ENCODE results near the gene ADNP. TPM values are rescaled to one million over a fixed set of nuclear protein-coding genes. Genes with fewer than 3 reads are reported as not detected.

ADNP gene
- total and polyA plus RNA-seq, 10 of the 15 experiments (the other 5 are each of a cell fraction or from before 2014, with no cell fraction given), result 23.0 to 74.4 (median 34.9) TPM

- TF ChIP-seq ATF2 (IDR thresholded peaks at IDR 0.05; ENCODE audit: low read length) (no peak), PRDM15 (CRISPR knock-in tag; IDR thresholded peaks at IDR 0.05) (no peak), HDAC2 (IDR thresholded peaks at IDR 0.05) (no peak), RUNX3 (IDR thresholded peaks at IDR 0.05; ENCODE audit: low read length) (no peak)
- in situ Hi-C loops (cut with MboI) (no loop called here), intact Hi-C loops (cut with micrococcal nuclease; ENCODE audit: unreplicated experiment) (no loop called here)
- FAIRE-seq, result no peak
- Histone ChIP-seq H3K4me1 (ENCODE audit: control insufficient read depth, insufficient read depth, low read length) (no peaks in the 10 kb centered on the region), H3K9me3 (replicated peaks; ENCODE audit: control insufficient read depth, insufficient read depth, low read length) (no peaks in the 10 kb centered on the region), H3K9ac (ENCODE audit: control insufficient read depth, insufficient read depth, low read length) (no peak overlapping the region), H3K4me3 (no peak overlapping the region), H3K27ac (ENCODE audit: control insufficient read depth, insufficient read depth) (no peak overlapping the region), H4K20me1 (ENCODE audit: control insufficient read depth, insufficient read depth) (no peaks in the 10 kb centered on the region), H3K79me2 (ENCODE audit: control insufficient read depth, insufficient read depth, low read length) (no peaks in the 10 kb centered on the region), H3K4me2 (ENCODE audit: control insufficient read depth, insufficient read depth) (no peak overlapping the region), H3K27me3 (replicated peaks in 1 of 2; ENCODE audit: control insufficient read depth in 2 of 2, insufficient read depth in 2 of 2, low read length in 1 of 2) (no peaks in the 10 kb centered on the region), H2AFZ (ENCODE audit: control insufficient read depth, low read depth, low read length) (no peak overlapping the region), H3K36me3 (ENCODE audit: control insufficient read depth in 2 of 2, insufficient read depth in 2 of 2, low read length in 1 of 2) (peaks cover 9 to 15% of the 10 kb centered on the region in 2 experiments; a peak in 3 of 4 replicates)
- WGBS (ENCODE audit: insufficient coverage, insufficient replicate concordance, low lambda C conversion rate, missing lambda C conversion rate), result 95% methylated on average over 7 of the region's 7 CpGs
- no peak for DNase-seq (ENCODE audit: low read depth, low spot score)
- BruUV-seq (replicated peaks), result TSS peak; percentile 54
- ChIA-PET SMC1A (ENCODE audit: uncharacterized antibody, unreplicated experiment) (no interaction called here), CTCF (no interaction called here), RAD21 (ENCODE audit: unreplicated experiment) (no interaction called here), POLR2A (no interaction called here)
- ATAC-seq, result no peak
Measured at GRCh38 chr20:50876816-50877215, 54.4 kb downstream of the ADNP start.

Data from GM12878 (cell line).